H9 (cell line): ENCODE results near the gene ATRNL1. TPM values are rescaled to one million over a fixed set of nuclear protein-coding genes. Genes with fewer than 3 reads are reported as not detected.

Experiments used
- DNase-seq: peaks from one replicate; pipeline ENCODE4 v3.0.0-alpha.2; 2017
- H2AFZ ChIP-seq: one replicate; pipeline ENCODE4 v1.6.1; 2013; ENCODE audit warnings: mild to moderate bottlenecking, low read length, control low read depth, moderate library complexity
- H2AK5ac ChIP-seq: 2 replicates; pipeline ENCODE4 v1.6.1; 2013; ENCODE audit warnings: low read length, control low read depth, mixed read lengths; ENCODE audit not compliant: insufficient read length
- H2BK120ac ChIP-seq: one replicate; pipeline ENCODE4 v1.6.1; 2013; ENCODE audit warnings: low read depth, mild to moderate bottlenecking, low read length, control low read depth, inconsistent platforms; ENCODE audit not compliant: poor library complexity, severe bottlenecking
- H2BK12ac ChIP-seq: 2 replicates; pipeline ENCODE4 v1.6.1; 2013; ENCODE audit warnings: low read length, control low read depth, mixed read lengths, low read depth; ENCODE audit not compliant: insufficient read length
- H2BK15ac ChIP-seq: 2 replicates; pipeline ENCODE4 v1.6.1; 2013; ENCODE audit warnings: low read depth, low read length, control low read depth
- H2BK20ac ChIP-seq: one replicate; pipeline ENCODE4 v1.6.1; 2013; ENCODE audit warnings: low read depth, mild to moderate bottlenecking, low read length, control low read depth, inconsistent platforms; ENCODE audit not compliant: poor library complexity, severe bottlenecking
- H2BK5ac ChIP-seq: 2 replicates; pipeline ENCODE4 v1.6.1; 2013; ENCODE audit warnings: low read length, control low read depth, mixed read lengths; ENCODE audit not compliant: insufficient read length
- H3K14ac ChIP-seq: 2 replicates; pipeline ENCODE4 v1.6.1; 2013; ENCODE audit warnings: low read length, control low read depth; ENCODE audit not compliant: insufficient read depth
- H3K18ac ChIP-seq: 2 replicates; pipeline ENCODE4 v1.6.1; 2013; ENCODE audit warnings: low read depth, mild to moderate bottlenecking, mixed read lengths, low read length, control low read depth; ENCODE audit not compliant: insufficient read length
- H3K23ac ChIP-seq: 2 replicates; pipeline ENCODE4 v1.6.1; 2013; ENCODE audit warnings: low read length, control low read depth, mixed read lengths, low read depth; ENCODE audit not compliant: insufficient read length
- H3K23me2 ChIP-seq: 2 replicates; pipeline ENCODE4 v1.6.1; 2013; ENCODE audit warnings: low read depth, mild to moderate bottlenecking, mixed read lengths, low read length, control low read depth; ENCODE audit not compliant: insufficient read length, poor library complexity, severe bottlenecking
- H3K27ac ChIP-seq: 2 replicates; pipeline ENCODE4 v1.5.1; 2013; ENCODE audit warnings: low read length, control low read depth, mixed read lengths, low read depth; ENCODE audit not compliant: insufficient read length
- H3K27me3 ChIP-seq: 2 replicates; pipeline ENCODE4 v1.6.1; 2013; ENCODE audit warnings: low read length, control low read depth, inconsistent platforms; ENCODE audit not compliant: insufficient read depth
- H3K4ac ChIP-seq: 2 replicates; pipeline ENCODE4 v1.6.1; 2013; ENCODE audit warnings: low read depth, mild to moderate bottlenecking, control low read depth, inconsistent platforms, low read length, moderate library complexity
- H3K4me1 ChIP-seq: 2 replicates; pipeline ENCODE4 v1.6.1; 2013; ENCODE audit warnings: low read length, control low read depth, inconsistent platforms; ENCODE audit not compliant: insufficient read depth
- H3K4me2 ChIP-seq: 2 replicates; pipeline ENCODE4 v1.6.1; 2013; ENCODE audit warnings: low read length, control low read depth, mixed read lengths; ENCODE audit not compliant: insufficient read length, insufficient read depth
- H3K56ac ChIP-seq: 2 replicates; pipeline ENCODE4 v1.6.1; 2013; ENCODE audit warnings: low read depth, mild to moderate bottlenecking, mixed read lengths, low read length, control low read depth; ENCODE audit not compliant: insufficient read length
- H3K79me1 ChIP-seq: 2 replicates; pipeline ENCODE4 v1.6.1; 2013; ENCODE audit warnings: low read depth, mild to moderate bottlenecking, moderate library complexity, low read length, control low read depth, inconsistent platforms; ENCODE audit not compliant: insufficient read depth, poor library complexity, severe bottlenecking
- H3K79me2 ChIP-seq: 2 replicates; pipeline ENCODE4 v1.6.1; 2013; ENCODE audit warnings: low read length, control low read depth, inconsistent platforms; ENCODE audit not compliant: insufficient read depth
- H3K9ac ChIP-seq: 2 replicates; pipeline ENCODE4 v1.6.1; 2013; ENCODE audit warnings: low read length, control low read depth, mixed read lengths; ENCODE audit not compliant: insufficient read length; ENCODE audit errors: extremely low read depth
- H3K9me3 ChIP-seq: one replicate; pipeline ENCODE4 v1.6.1; 2013; ENCODE audit warnings: low read depth, low read length, inconsistent platforms; ENCODE audit not compliant: control insufficient read depth
- H3T11ph ChIP-seq: one replicate; pipeline ENCODE4 v1.6.1; 2013; ENCODE audit warnings: mild to moderate bottlenecking, low read length, control low read depth, inconsistent platforms
- H4K20me1 ChIP-seq: one replicate; pipeline ENCODE4 v1.6.1; 2013; ENCODE audit not compliant: control insufficient read depth, insufficient read length, insufficient read depth
- H4K5ac ChIP-seq: 2 replicates; pipeline ENCODE4 v1.6.1; 2013; ENCODE audit warnings: low read depth, mild to moderate bottlenecking, mixed read lengths, low read length, control low read depth; ENCODE audit not compliant: insufficient read length
- H4K8ac ChIP-seq: replicated peaks from 2 replicates; pipeline ENCODE4 v1.6.1; 2013; ENCODE audit warnings: low read length, control low read depth, mixed read lengths, low read depth; ENCODE audit not compliant: insufficient read length
- H4K91ac ChIP-seq: 2 replicates; pipeline ENCODE4 v1.6.1; 2013; ENCODE audit warnings: low read depth, mild to moderate bottlenecking, moderate library complexity, mixed read lengths, low read length, control low read depth; ENCODE audit not compliant: insufficient read length
- H3K27ac Mint-ChIP-seq, 3 experiments: 2 replicates in 2 of 3; 3 replicates in 1 of 3; pipeline ENCODE4 v1.8.0; 2020 to 2021; ENCODE audit warnings: mixed read lengths in 3 of 3, mild to moderate bottlenecking in 1 of 3, moderate library complexity in 1 of 3
- H3K27me3 Mint-ChIP-seq: 2 replicates; pipeline ENCODE4 v1.8.0; 2021; ENCODE audit warnings: low read depth, mild to moderate bottlenecking, moderate library complexity, mixed read lengths
- H3K36me3 Mint-ChIP-seq, 3 experiments: 2 replicates in 2 of 3; 3 replicates in 1 of 3; pipeline ENCODE4 v1.8.0; 2020 to 2021; ENCODE audit warnings: low read depth in 3 of 3, mixed read lengths in 3 of 3; ENCODE audit not compliant: insufficient read depth in 1 of 3
- H3K4me1 Mint-ChIP-seq, 2 experiments: 2 replicates each; pipeline ENCODE4 v1.8.0; 2020; ENCODE audit warnings: mixed read lengths in 2 of 2
- H3K4me3 Mint-ChIP-seq, 2 experiments: 2 replicates in 1 of 2; 3 replicates in 1 of 2; pipeline ENCODE4 v1.8.0; 2020 to 2021; ENCODE audit warnings: mild to moderate bottlenecking in 2 of 2, mixed read lengths in 2 of 2, moderate library complexity in 1 of 2
- H3K9me3 Mint-ChIP-seq, 2 experiments: 2 replicates in 1 of 2; 3 replicates in 1 of 2; pipeline ENCODE4 v1.8.0; 2020; ENCODE audit warnings: mild to moderate bottlenecking in 2 of 2, mixed read lengths in 2 of 2, moderate library complexity in 1 of 2
- WGBS: extraction: QIAGEN DNeasy Blood & Tissue Kit; methylation state at CpG from one replicate; pipeline ENCODE4 v1.1.7; 2013; ENCODE audit warnings: missing lambda C conversion rate, low lambda C conversion rate, mixed read lengths; ENCODE audit not compliant: insufficient read length; ENCODE audit errors: extremely low coverage; 5-methylcytosine and 5-hydroxymethylcytosine counted together
- total RNA-seq: library from RNA; stranded (reverse); gene quantifications from 2 replicates; pipeline ENCODE4 v1.2.1, GENCODE V29; 2021
- TF ChIP-seq, protein P1 (sequence below): fragments of 200-600 bp; sonication (generic); conservative IDR thresholded peaks from 3 replicates; pipeline ENCODE4 v1.8.0; 2021; ENCODE audit warnings: antibody characterized with exemption, mild to moderate bottlenecking

Gene ATRNL1
- total RNA-seq, 1 experiment from 2014 or later = 9.2 TPM

DNA sequence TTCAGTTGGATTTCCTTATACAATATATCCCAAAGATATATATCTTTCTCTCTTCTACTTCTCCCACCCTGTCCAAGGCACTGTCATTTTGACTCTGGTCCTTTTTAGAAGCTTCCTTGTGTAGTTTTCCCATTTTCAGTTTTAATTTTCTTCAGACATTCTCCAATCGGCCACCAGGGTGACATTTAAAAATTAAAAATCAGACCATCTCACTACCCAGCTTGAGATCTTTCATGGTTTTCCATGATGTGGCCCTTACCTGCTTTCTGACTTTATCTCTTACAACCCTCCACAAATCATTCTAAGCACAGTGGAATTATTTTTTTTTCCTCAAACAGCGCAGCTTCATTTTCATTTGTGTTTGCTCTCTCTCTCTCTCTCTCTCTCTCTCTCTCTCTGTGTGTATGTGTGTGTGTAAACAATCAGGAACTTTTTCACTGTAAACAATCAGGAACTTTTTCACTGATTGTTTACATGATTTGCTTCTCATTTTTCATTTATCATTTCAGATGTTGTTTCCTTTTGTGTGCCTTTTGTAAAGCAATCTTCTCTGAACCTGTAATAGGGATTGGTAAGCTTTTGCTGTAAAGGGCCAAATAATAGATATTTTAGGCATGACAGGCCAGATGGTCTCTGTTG, 348.9 kb downstream of the ATRNL1 start:
- Histone ChIP-seq H2AK5ac (no peak overlapping the region), H4K91ac (no peak overlapping the region), H3K79me1 (no peaks in the 10 kb centered on the region), H3K14ac (no peak overlapping the region), H3K23ac (no peak overlapping the region), H4K8ac (no peak overlapping the region), H3K4ac (no peak overlapping the region), H2BK12ac (no peak overlapping the region), H3T11ph (no peak overlapping the region), H3K9me3 (no peaks in the 10 kb centered on the region), H2BK20ac (no peak overlapping the region), H3K18ac (no peak overlapping the region), H2BK120ac (no peak overlapping the region), H2BK15ac (no peak overlapping the region), H2BK5ac (no peak overlapping the region), H3K9ac (no peak overlapping the region), H3K23me2 (no peaks in the 10 kb centered on the region), H2AFZ (no peak overlapping the region), H4K20me1 (no peaks in the 10 kb centered on the region), H3K79me2 (no peaks in the 10 kb centered on the region), H3K4me2 (no peak overlapping the region), H3K27me3 (no peaks in the 10 kb centered on the region), H3K27ac (no peak overlapping the region), H3K4me1 (no peaks in the 10 kb centered on the region), H3K56ac (no peak overlapping the region), H4K5ac (no peak overlapping the region)
- H3K4me1 Mint-ChIP-seq = no peaks in the 10 kb centered on the region
- H3K27ac Mint-ChIP-seq = no peak overlapping the region
- no CpG with 5 or more reads among the region's 2 CpGs for WGBS
- H3K9me3 Mint-ChIP-seq = no peaks in the 10 kb centered on the region
- H3K36me3 Mint-ChIP-seq = no peaks in the 10 kb centered on the region
- DNase-seq = no peak
- no peak overlapping the region for H3K4me3 Mint-ChIP-seq
- H3K27me3 Mint-ChIP-seq = no peaks in the 10 kb centered on the region
- TF ChIP-seq, protein P1, sequence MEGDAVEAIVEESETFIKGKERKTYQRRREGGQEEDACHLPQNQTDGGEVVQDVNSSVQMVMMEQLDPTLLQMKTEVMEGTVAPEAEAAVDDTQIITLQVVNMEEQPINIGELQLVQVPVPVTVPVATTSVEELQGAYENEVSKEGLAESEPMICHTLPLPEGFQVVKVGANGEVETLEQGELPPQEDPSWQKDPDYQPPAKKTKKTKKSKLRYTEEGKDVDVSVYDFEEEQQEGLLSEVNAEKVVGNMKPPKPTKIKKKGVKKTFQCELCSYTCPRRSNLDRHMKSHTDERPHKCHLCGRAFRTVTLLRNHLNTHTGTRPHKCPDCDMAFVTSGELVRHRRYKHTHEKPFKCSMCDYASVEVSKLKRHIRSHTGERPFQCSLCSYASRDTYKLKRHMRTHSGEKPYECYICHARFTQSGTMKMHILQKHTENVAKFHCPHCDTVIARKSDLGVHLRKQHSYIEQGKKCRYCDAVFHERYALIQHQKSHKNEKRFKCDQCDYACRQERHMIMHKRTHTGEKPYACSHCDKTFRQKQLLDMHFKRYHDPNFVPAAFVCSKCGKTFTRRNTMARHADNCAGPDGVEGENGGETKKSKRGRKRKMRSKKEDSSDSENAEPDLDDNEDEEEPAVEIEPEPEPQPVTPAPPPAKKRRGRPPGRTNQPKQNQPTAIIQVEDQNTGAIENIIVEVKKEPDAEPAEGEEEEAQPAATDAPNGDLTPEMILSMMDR = peak; percentile 51
